Iris pigment epithelial cell (primary cell): ENCODE measurements around the gene SPATC1L.

Experiments used
- DNase-seq: peaks from one replicate; pipeline ENCODE4 v3.0.0-alpha.2; 2011; ENCODE audit warnings: low read depth

SPATC1L gene

GRCh38 chr21:46120301-46121285 lies 63.7 kb downstream of the SPATC1L start:
- no peak for DNase-seq

- DNase-seq, result no peak
Measured at GRCh38 chr21:46119637-46120271, 64.5 kb downstream of the SPATC1L start.

GRCh38 chr21:46119144-46119636 lies 65.1 kb downstream of the SPATC1L start:
- no peak for DNase-seq

GRCh38 chr21:46118316-46119143 lies 65.7 kb downstream of the SPATC1L start:
- no peak for DNase-seq

- DNase-seq, result no peak
Measured at GRCh38 chr21:46117586-46118315, 66.5 kb downstream of the SPATC1L start.

GRCh38 chr21:46116776-46117585 lies 67.3 kb downstream of the SPATC1L start:
- no peak for DNase-seq

GRCh38 chr21:46116189-46116775 lies 68.0 kb downstream of the SPATC1L start:
- no peak for DNase-seq

- DNase-seq, result no peak
Measured at GRCh38 chr21:46115441-46116188, 68.6 kb downstream of the SPATC1L start.

- no peak for DNase-seq
Measured at GRCh38 chr21:46114963-46115362, 69.3 kb downstream of the SPATC1L start.

GRCh38 chr21:46113497-46114176 lies 70.6 kb downstream of the SPATC1L start:
- DNase-seq, result no peak

GRCh38 chr21:46112725-46113215 lies 71.5 kb downstream of the SPATC1L start:
- DNase-seq, result no peak

- no peak for DNase-seq
Measured at GRCh38 chr21:46111857-46112724, 72.2 kb downstream of the SPATC1L start.

- DNase-seq, result no peak
Measured at GRCh38 chr21:46111193-46111571, 73.1 kb downstream of the SPATC1L start.
